DOHH2 (cell line): ENCODE results near the gene IGF2BP2.

Experiments used
- EZH2phosphoT487 ChIP-seq: fragments of 200-600 bp; sonication (generic); IDR thresholded peaks from 2 replicates; pipeline ENCODE4 v1.6.1; 2017; ENCODE audit warnings: borderline replicate concordance, mild to moderate bottlenecking, antibody characterized with exemption, low read length, moderate library complexity, mixed read lengths
- TF ChIP-seq, protein P1 (sequence below): fragments of 200-600 bp; sonication (generic); IDR thresholded peaks from one replicate; pipeline ENCODE4 v1.5.1; 2014; ENCODE audit warnings: antibody characterized with exemption, mild to moderate bottlenecking, low read depth, low read length; ENCODE audit not compliant: poor library complexity, severe bottlenecking

DNA sequence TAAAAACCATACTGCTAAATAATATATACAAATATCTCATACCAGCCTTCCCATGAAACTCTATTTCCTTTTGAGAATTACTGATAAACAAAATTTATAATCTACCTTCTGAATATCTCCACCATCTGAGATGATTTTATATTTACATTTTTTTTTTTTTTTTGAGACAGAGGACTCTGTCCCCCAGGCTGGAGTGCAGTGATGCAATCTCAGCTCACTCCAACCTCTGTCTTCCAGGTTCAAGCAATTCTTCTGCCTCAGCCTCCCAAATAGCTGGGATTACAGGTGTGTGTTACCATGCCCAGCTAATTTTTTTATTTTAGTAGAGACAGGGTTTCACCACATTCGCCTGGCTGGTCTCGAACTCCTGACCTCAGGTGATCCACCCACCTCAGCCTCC lies 42.8 kb upstream of the IGF2BP2 start:
- TF ChIP-seq, protein P1, sequence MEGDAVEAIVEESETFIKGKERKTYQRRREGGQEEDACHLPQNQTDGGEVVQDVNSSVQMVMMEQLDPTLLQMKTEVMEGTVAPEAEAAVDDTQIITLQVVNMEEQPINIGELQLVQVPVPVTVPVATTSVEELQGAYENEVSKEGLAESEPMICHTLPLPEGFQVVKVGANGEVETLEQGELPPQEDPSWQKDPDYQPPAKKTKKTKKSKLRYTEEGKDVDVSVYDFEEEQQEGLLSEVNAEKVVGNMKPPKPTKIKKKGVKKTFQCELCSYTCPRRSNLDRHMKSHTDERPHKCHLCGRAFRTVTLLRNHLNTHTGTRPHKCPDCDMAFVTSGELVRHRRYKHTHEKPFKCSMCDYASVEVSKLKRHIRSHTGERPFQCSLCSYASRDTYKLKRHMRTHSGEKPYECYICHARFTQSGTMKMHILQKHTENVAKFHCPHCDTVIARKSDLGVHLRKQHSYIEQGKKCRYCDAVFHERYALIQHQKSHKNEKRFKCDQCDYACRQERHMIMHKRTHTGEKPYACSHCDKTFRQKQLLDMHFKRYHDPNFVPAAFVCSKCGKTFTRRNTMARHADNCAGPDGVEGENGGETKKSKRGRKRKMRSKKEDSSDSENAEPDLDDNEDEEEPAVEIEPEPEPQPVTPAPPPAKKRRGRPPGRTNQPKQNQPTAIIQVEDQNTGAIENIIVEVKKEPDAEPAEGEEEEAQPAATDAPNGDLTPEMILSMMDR = no peak
- TF ChIP-seq EZH2phosphoT487 = no peak
